ENCODE data around the gene FST.

FST gene

GRCh38 chr5:53480416-53481158, at the start of gene FST:
Gene FST, plus strand, starts transcription at chr5:53480629. Its CDS starts 163 bp downstream, at chr5:53480792.
- Histone ChIP-seq H3K9me3 (ENCODE audit: control insufficient read depth, low read length) (no peaks in the 10 kb centered on the region), H3K9ac (ENCODE audit: low read length) (peak within 1 kb of the TSS; percentile 96), H3K4me3 (ENCODE audit: low read length) (peak within 1 kb of the TSS; percentile 93), H3K4me1 (ENCODE audit: control insufficient read depth, insufficient read depth, low read length) (peaks cover 28% of the 10 kb centered on the region), H3K36me3 (ENCODE audit: control insufficient read depth, insufficient read depth, low read length, severe bottlenecking) (peaks cover 20% of the 10 kb centered on the region), H3K27me3 (replicated peaks; ENCODE audit: control insufficient read depth, insufficient read depth, low read length) (no peaks in the 10 kb centered on the region)
- DNase-seq (ENCODE audit: low read depth): peak; percentile 77

GRCh38 chr5:53431665-53432064, 48.8 kb upstream of the FST start:
- Histone ChIP-seq H3K9me3 (ENCODE audit: control insufficient read depth, low read length) (no peaks in the 10 kb centered on the region), H3K36me3 (ENCODE audit: control insufficient read depth, insufficient read depth, low read length, severe bottlenecking) (no peaks in the 10 kb centered on the region), H3K4me1 (ENCODE audit: control insufficient read depth, insufficient read depth, low read length) (peaks cover 4% of the 10 kb centered on the region), H3K27me3 (replicated peaks; ENCODE audit: control insufficient read depth, insufficient read depth, low read length) (no peaks in the 10 kb centered on the region), H3K4me3 (ENCODE audit: low read length) (no peak overlapping the region), H3K9ac (ENCODE audit: low read length) (no peak overlapping the region)
- peak; percentile 51 for DNase-seq (ENCODE audit: low read depth)

GRCh38 chr5:53433026-53433425, 47.4 kb upstream of the FST start:
- H3K4me1 ChIP-seq (ENCODE audit: control insufficient read depth, insufficient read depth, low read length): peaks cover 4% of the 10 kb centered on the region
- no peak for DNase-seq (ENCODE audit: low read depth)
- H3K9me3 ChIP-seq (ENCODE audit: control insufficient read depth, low read length): no peaks in the 10 kb centered on the region
- no peak overlapping the region for H3K4me3 ChIP-seq (ENCODE audit: low read length)
- H3K27me3 ChIP-seq (replicated peaks; ENCODE audit: control insufficient read depth, insufficient read depth, low read length): no peaks in the 10 kb centered on the region
- no peaks in the 10 kb centered on the region for H3K36me3 ChIP-seq (ENCODE audit: control insufficient read depth, insufficient read depth, low read length, severe bottlenecking)
- no peak overlapping the region for H3K9ac ChIP-seq (ENCODE audit: low read length)

- no peak overlapping the region for H3K9ac ChIP-seq (ENCODE audit: low read length)
- H3K4me3 ChIP-seq (ENCODE audit: low read length): no peak overlapping the region
- DNase-seq (ENCODE audit: low read depth): no peak
Measured at GRCh38 chr5:53434541-53434940, 45.9 kb upstream of the FST start.

GRCh38 chr5:53436480-53437191, 43.8 kb upstream of the FST start:
- H3K4me3 ChIP-seq (ENCODE audit: low read length): no peak overlapping the region
- no peak for DNase-seq (ENCODE audit: low read depth)
- no peaks in the 10 kb centered on the region for H3K27me3 ChIP-seq (replicated peaks; ENCODE audit: control insufficient read depth, insufficient read depth, low read length)
- peaks cover 16% of the 10 kb centered on the region for H3K4me1 ChIP-seq (ENCODE audit: control insufficient read depth, insufficient read depth, low read length)
- no peak overlapping the region for H3K9ac ChIP-seq (ENCODE audit: low read length)
- H3K9me3 ChIP-seq (ENCODE audit: control insufficient read depth, low read length): no peaks in the 10 kb centered on the region
- no peaks in the 10 kb centered on the region for H3K36me3 ChIP-seq (ENCODE audit: control insufficient read depth, insufficient read depth, low read length, severe bottlenecking)

More at GRCh38 chr5:53434541-53434940, 45.9 kb upstream of the FST start:
- Histone ChIP-seq H3K36me3 (ENCODE audit: control insufficient read depth, insufficient read depth, low read length, severe bottlenecking) (no peaks in the 10 kb centered on the region), H3K9me3 (ENCODE audit: control insufficient read depth, low read length) (no peaks in the 10 kb centered on the region), H3K4me1 (ENCODE audit: control insufficient read depth, insufficient read depth, low read length) (peaks cover 16% of the 10 kb centered on the region), H3K27me3 (replicated peaks; ENCODE audit: control insufficient read depth, insufficient read depth, low read length) (no peaks in the 10 kb centered on the region)

GRCh38 chr5:53438079-53438478, 42.4 kb upstream of the FST start:
- Histone ChIP-seq H3K4me1 (ENCODE audit: control insufficient read depth, insufficient read depth, low read length) (peaks cover 21% of the 10 kb centered on the region), H3K9me3 (ENCODE audit: control insufficient read depth, low read length) (no peaks in the 10 kb centered on the region), H3K27me3 (replicated peaks; ENCODE audit: control insufficient read depth, insufficient read depth, low read length) (no peaks in the 10 kb centered on the region), H3K36me3 (ENCODE audit: control insufficient read depth, insufficient read depth, low read length, severe bottlenecking) (no peaks in the 10 kb centered on the region), H3K9ac (ENCODE audit: low read length) (no peak overlapping the region), H3K4me3 (ENCODE audit: low read length) (no peak overlapping the region)
- DNase-seq (ENCODE audit: low read depth): no peak

- H3K36me3 ChIP-seq (ENCODE audit: control insufficient read depth, insufficient read depth, low read length, severe bottlenecking): no peaks in the 10 kb centered on the region
- H3K9me3 ChIP-seq (ENCODE audit: control insufficient read depth, low read length): no peaks in the 10 kb centered on the region
- peak overlapping the region; percentile 9 for H3K9ac ChIP-seq (ENCODE audit: low read length)
- no peaks in the 10 kb centered on the region for H3K27me3 ChIP-seq (replicated peaks; ENCODE audit: control insufficient read depth, insufficient read depth, low read length)
- no peak overlapping the region for H3K4me3 ChIP-seq (ENCODE audit: low read length)
- H3K4me1 ChIP-seq (ENCODE audit: control insufficient read depth, insufficient read depth, low read length): peaks cover 21% of the 10 kb centered on the region
- DNase-seq (ENCODE audit: low read depth): peak; percentile 32
Measured at GRCh38 chr5:53438486-53439472, 41.6 kb upstream of the FST start.

- no peak overlapping the region for H3K9ac ChIP-seq (ENCODE audit: low read length)
- H3K4me3 ChIP-seq (ENCODE audit: low read length): no peak overlapping the region
- no peaks in the 10 kb centered on the region for H3K27me3 ChIP-seq (replicated peaks; ENCODE audit: control insufficient read depth, insufficient read depth, low read length)
- peaks cover 21% of the 10 kb centered on the region for H3K4me1 ChIP-seq (ENCODE audit: control insufficient read depth, insufficient read depth, low read length)
- no peak for DNase-seq (ENCODE audit: low read depth)
- no peaks in the 10 kb centered on the region for H3K36me3 ChIP-seq (ENCODE audit: control insufficient read depth, insufficient read depth, low read length, severe bottlenecking)
- H3K9me3 ChIP-seq (ENCODE audit: control insufficient read depth, low read length): no peaks in the 10 kb centered on the region
Measured at GRCh38 chr5:53442961-53443360, 37.5 kb upstream of the FST start.

GRCh38 chr5:53445569-53445968, 34.9 kb upstream of the FST start:
- H3K9ac ChIP-seq (ENCODE audit: low read length): no peak overlapping the region
- H3K36me3 ChIP-seq (ENCODE audit: control insufficient read depth, insufficient read depth, low read length, severe bottlenecking): no peaks in the 10 kb centered on the region
- DNase-seq (ENCODE audit: low read depth): no peak
- no peaks in the 10 kb centered on the region for H3K9me3 ChIP-seq (ENCODE audit: control insufficient read depth, low read length)
- no peak overlapping the region for H3K4me3 ChIP-seq (ENCODE audit: low read length)
- H3K4me1 ChIP-seq (ENCODE audit: control insufficient read depth, insufficient read depth, low read length): peaks cover 5% of the 10 kb centered on the region
- no peaks in the 10 kb centered on the region for H3K27me3 ChIP-seq (replicated peaks; ENCODE audit: control insufficient read depth, insufficient read depth, low read length)

GRCh38 chr5:53446908-53447307, 33.5 kb upstream of the FST start:
- no peak for DNase-seq (ENCODE audit: low read depth)
- no peak overlapping the region for H3K9ac ChIP-seq (ENCODE audit: low read length)
- no peaks in the 10 kb centered on the region for H3K9me3 ChIP-seq (ENCODE audit: control insufficient read depth, low read length)
- H3K4me3 ChIP-seq (ENCODE audit: low read length): no peak overlapping the region
- H3K27me3 ChIP-seq (replicated peaks; ENCODE audit: control insufficient read depth, insufficient read depth, low read length): no peaks in the 10 kb centered on the region
- H3K36me3 ChIP-seq (ENCODE audit: control insufficient read depth, insufficient read depth, low read length, severe bottlenecking): no peaks in the 10 kb centered on the region
- H3K4me1 ChIP-seq (ENCODE audit: control insufficient read depth, insufficient read depth, low read length): peaks cover 5% of the 10 kb centered on the region

- H3K36me3 ChIP-seq (ENCODE audit: control insufficient read depth, insufficient read depth, low read length, severe bottlenecking): no peaks in the 10 kb centered on the region
- H3K9me3 ChIP-seq (ENCODE audit: control insufficient read depth, low read length): no peaks in the 10 kb centered on the region
- H3K4me3 ChIP-seq (ENCODE audit: low read length): no peak overlapping the region
- H3K4me1 ChIP-seq (ENCODE audit: control insufficient read depth, insufficient read depth, low read length): no peaks in the 10 kb centered on the region
- DNase-seq (ENCODE audit: low read depth): no peak
- H3K9ac ChIP-seq (ENCODE audit: low read length): no peak overlapping the region
- no peaks in the 10 kb centered on the region for H3K27me3 ChIP-seq (replicated peaks; ENCODE audit: control insufficient read depth, insufficient read depth, low read length)
Measured at GRCh38 chr5:53448851-53449250, 31.6 kb upstream of the FST start.

All from adipocyte (in vitro differentiated cells).